ENCODE measurements around the gene CITED2. TPM values are rescaled to one million over a fixed set of nuclear protein-coding genes. Genes with fewer than 3 reads are reported as not detected.

The CITED2 gene
- total RNA-seq, 1 experiment from 2014 or later = 54.0 TPM

DNA sequence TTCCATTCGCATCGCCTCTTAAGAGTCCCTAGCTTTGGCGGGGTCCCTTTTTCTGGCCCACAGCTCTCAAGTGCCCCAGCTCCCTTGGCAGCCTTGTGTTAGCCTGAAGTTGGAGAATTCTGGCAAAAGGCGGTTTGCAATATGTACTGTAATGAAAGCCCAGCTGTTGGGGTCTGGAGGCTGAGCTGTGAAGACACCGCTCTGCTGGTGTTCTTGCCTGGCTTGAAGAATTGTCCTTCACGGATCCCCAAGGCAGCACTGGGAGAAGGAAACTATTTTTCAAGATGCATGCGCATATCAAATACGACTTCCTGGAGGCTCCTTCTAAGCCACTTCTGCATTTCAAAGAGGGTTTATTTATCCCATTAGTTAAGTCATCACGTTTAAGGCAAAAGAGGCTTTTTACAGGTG is 21.4 kb upstream of the CITED2 start:
- Histone ChIP-seq H3F3A (ENCODE audit: insufficient read depth, low read depth) (0 out of 2 replicates have a peak, but pooled peaks cover 4% of the 10 kb centered on the region), H3K79me2 (ENCODE audit: low read depth) (no peaks in the 10 kb centered on the region), H2AFZ (no peak overlapping the region), H3K9me2 (ENCODE audit: insufficient read depth) (no peaks in the 10 kb centered on the region), H3K27me3 (ENCODE audit: insufficient read depth, low read depth) (no peaks in the 10 kb centered on the region), H3K4me3 (no peak overlapping the region), H3K4me1 (replicated peaks; ENCODE audit: insufficient read depth) (peaks cover 12% of the 10 kb centered on the region; the same call in 1 of the 2 replicates), H3K9me3 (ENCODE audit: insufficient read depth, low read depth) (no peaks in the 10 kb centered on the region), H4K20me1 (ENCODE audit: insufficient read depth) (no peaks in the 10 kb centered on the region), H3K36me3 (ENCODE audit: low read depth) (no peaks in the 10 kb centered on the region), H3K27ac (no peak overlapping the region), H3K4me2 (no peak overlapping the region)
- ChIA-PET CTCF (no interaction called here), POLR2A (ENCODE audit: unreplicated experiment) (no interaction called here)
- intact Hi-C loops (cut with micrococcal nuclease; ENCODE audit: unreplicated experiment) = no loop called here
- no TSS peak for BruUV-seq (replicated peaks)
- DNase-seq = no peak
- TF ChIP-seq, protein P1, sequence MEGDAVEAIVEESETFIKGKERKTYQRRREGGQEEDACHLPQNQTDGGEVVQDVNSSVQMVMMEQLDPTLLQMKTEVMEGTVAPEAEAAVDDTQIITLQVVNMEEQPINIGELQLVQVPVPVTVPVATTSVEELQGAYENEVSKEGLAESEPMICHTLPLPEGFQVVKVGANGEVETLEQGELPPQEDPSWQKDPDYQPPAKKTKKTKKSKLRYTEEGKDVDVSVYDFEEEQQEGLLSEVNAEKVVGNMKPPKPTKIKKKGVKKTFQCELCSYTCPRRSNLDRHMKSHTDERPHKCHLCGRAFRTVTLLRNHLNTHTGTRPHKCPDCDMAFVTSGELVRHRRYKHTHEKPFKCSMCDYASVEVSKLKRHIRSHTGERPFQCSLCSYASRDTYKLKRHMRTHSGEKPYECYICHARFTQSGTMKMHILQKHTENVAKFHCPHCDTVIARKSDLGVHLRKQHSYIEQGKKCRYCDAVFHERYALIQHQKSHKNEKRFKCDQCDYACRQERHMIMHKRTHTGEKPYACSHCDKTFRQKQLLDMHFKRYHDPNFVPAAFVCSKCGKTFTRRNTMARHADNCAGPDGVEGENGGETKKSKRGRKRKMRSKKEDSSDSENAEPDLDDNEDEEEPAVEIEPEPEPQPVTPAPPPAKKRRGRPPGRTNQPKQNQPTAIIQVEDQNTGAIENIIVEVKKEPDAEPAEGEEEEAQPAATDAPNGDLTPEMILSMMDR (conservative IDR thresholded peaks at IDR 0.05) = no peak
- no peak for TF ChIP-seq EZH2 (IDR thresholded peaks at IDR 0.05; ENCODE audit: low read depth)

DNA sequence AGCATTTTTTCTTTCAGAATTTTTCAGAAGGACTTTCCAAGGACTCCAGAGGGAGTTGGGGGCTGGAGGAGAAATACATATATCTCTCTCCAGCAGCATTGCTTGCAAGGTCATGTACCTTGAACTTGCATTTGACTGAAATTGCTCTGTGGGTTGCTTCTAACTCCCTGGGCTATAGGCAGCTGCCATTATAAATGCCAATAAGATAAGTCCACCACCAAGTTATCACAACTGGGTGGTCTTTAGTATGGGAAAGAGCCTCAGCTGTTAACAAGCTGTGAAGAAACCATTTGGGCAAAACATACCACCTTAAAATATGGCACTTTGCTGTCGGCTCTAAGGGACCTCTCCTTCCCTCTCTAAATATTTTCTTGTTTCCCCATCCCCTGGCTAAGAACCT is 20.9 kb upstream of the CITED2 start:
- TF ChIP-seq, protein P1 (conservative IDR thresholded peaks at IDR 0.05) = no peak
- no peak for TF ChIP-seq EZH2 (IDR thresholded peaks at IDR 0.05; ENCODE audit: low read depth)
- Histone ChIP-seq H3K27ac (no peak overlapping the region), H3K9me3 (ENCODE audit: insufficient read depth, low read depth) (no peaks in the 10 kb centered on the region), H3K79me2 (ENCODE audit: low read depth) (no peaks in the 10 kb centered on the region), H3K9me2 (ENCODE audit: insufficient read depth) (no peaks in the 10 kb centered on the region), H4K20me1 (ENCODE audit: insufficient read depth) (no peaks in the 10 kb centered on the region), H3F3A (ENCODE audit: insufficient read depth, low read depth) (0 out of 2 replicates have a peak, but pooled peaks cover 4% of the 10 kb centered on the region), H3K4me1 (replicated peaks; ENCODE audit: insufficient read depth) (peaks cover 12% of the 10 kb centered on the region; the same call in 1 of the 2 replicates), H3K4me2 (no peak overlapping the region), H2AFZ (no peak overlapping the region), H3K4me3 (no peak overlapping the region), H3K27me3 (ENCODE audit: insufficient read depth, low read depth) (no peaks in the 10 kb centered on the region), H3K36me3 (ENCODE audit: low read depth) (no peaks in the 10 kb centered on the region)
- no TSS peak for BruUV-seq (replicated peaks)
- CTCF ChIA-PET = no interaction called here
- no peak for DNase-seq
- intact Hi-C loops (cut with micrococcal nuclease; ENCODE audit: unreplicated experiment) = no loop called here
- POLR2A ChIA-PET (ENCODE audit: unreplicated experiment) = no interaction called here

DNA sequence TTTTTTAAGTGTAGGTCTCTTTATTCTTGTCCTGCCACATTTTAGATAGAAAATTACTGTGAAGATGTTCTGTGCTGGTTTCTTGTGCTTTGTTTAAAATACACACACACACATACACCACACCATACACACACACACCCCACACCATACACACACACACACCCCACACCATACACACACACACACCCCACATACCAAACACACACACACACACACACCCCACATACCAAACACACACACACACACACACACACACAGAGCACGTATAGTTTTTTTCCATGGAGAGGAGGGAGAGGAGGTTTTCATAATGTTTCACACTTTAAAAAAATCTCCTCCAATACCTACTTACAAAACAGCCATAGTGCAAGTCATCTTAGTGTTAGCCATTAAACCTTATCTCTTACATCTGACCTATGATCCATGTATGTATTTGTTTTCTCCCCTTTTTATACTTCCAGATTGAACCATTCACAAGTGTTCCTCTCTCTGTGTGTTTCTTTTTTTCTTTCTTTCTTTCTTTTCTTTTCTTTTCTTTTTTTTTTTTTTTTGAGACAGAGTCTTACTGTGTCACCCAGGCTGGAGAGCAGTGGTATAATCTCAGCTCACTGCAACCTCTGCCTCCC is 19.7 kb upstream of the CITED2 start:
- intact Hi-C loops (cut with micrococcal nuclease; ENCODE audit: unreplicated experiment) = no loop called here
- H3K4me1 ChIP-seq (replicated peaks; ENCODE audit: insufficient read depth) = 0 out of 2 replicates have a peak, but pooled peaks cover 7% of the 10 kb centered on the region
- H3K36me3 ChIP-seq (ENCODE audit: low read depth) = no peaks in the 10 kb centered on the region
- H3K4me3 ChIP-seq = no peak overlapping the region
- TF ChIP-seq EZH2 (IDR thresholded peaks at IDR 0.05; ENCODE audit: low read depth) = no peak
- TF ChIP-seq, protein P1 (conservative IDR thresholded peaks at IDR 0.05) = no peak
- ChIA-PET POLR2A (ENCODE audit: unreplicated experiment) (no interaction called here), CTCF (interaction anchor here (0.7 kb wide), 1 partner anchor 175 kb away, joined by 8 read pairs; no protein-coding TSS in a partner anchor)
- 0 out of 2 replicates have a peak, but pooled peaks cover 4% of the 10 kb centered on the region for H3F3A ChIP-seq (ENCODE audit: insufficient read depth, low read depth)
- H4K20me1 ChIP-seq (ENCODE audit: insufficient read depth) = no peaks in the 10 kb centered on the region
- no peaks in the 10 kb centered on the region for H3K79me2 ChIP-seq (ENCODE audit: low read depth)
- BruUV-seq (replicated peaks) = no TSS peak
- H2AFZ ChIP-seq = no peak overlapping the region
- no peaks in the 10 kb centered on the region for H3K9me3 ChIP-seq (ENCODE audit: insufficient read depth, low read depth)
- no peak for DNase-seq
- no peaks in the 10 kb centered on the region for H3K27me3 ChIP-seq (ENCODE audit: insufficient read depth, low read depth)
- H3K4me2 ChIP-seq = no peak overlapping the region
- H3K9me2 ChIP-seq (ENCODE audit: insufficient read depth) = no peaks in the 10 kb centered on the region
- no peak overlapping the region for H3K27ac ChIP-seq

Data from PC-9 (cell line).